GM18519 (cell line): ENCODE results near the gene AOC1.
"Not testable (repeated sequence)": the region's sequence is repeated elsewhere in the genome, so short reads cannot be mapped to it uniquely, and the experiment has no call there.

Source experiments
- ATAC-seq: cut with Tn5 transposase; IDR thresholded peaks from one replicate; pipeline ENCODE4 v1.9.1; 2021; ENCODE audit warnings: mild to moderate bottlenecking, moderate library complexity; ENCODE audit not compliant: unreplicated experiment, low FRiP score

The AOC1 gene

DNA sequence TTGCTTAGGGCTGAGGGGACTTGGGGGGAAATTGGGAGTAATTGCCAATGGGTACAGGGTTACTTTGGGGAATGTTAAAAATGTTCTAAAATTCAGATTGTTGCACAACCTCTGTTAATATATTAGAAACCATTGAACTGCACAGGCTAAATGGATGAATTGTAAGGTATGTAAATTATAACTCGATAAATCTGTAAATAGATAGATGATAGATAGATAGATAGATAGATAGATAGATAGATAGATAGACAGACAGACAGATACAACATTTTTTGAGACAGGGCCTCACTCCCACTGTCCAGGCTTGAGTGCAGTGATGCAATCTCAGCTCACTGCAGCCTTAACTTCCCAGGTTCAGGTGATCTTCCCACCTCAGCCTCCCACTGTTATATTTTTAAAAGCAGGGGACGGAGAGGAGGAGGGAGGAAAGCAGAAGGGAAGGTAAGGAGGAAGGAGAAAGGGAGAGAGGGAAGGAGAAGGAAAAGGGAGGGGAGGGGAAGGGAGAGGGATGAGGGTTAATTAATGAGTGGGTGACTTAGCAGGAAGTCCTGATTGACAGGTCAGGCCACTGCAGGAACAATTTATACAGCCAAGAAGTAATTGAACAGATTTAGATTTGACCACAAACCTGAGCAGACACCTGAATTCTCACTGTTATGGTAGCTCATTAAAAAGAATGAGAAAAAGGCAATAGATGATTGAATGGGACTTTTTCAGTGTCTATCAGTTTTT, 38.7 kb downstream of the AOC1 start:
- ATAC-seq: no peak

DNA sequence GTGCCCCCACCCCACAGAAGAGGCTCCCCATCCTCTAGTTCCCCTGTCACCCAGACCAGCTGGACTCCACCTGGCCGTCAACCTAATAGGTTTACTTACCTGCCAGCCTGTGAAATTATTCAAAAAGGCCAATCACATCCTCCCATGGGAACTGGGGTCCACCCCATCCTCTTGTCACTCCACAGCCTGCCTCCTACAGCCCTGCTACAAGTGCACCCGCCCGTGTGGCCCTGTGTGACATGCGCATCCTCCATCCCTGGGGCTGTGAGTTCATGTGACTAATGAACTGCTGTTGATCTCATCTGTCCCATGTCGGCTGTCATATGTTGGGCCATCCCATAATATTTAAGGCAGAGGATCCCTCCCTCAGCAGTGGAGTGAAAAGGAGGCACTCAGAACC, 39.4 kb downstream of the AOC1 start:
- no peak for ATAC-seq

DNA sequence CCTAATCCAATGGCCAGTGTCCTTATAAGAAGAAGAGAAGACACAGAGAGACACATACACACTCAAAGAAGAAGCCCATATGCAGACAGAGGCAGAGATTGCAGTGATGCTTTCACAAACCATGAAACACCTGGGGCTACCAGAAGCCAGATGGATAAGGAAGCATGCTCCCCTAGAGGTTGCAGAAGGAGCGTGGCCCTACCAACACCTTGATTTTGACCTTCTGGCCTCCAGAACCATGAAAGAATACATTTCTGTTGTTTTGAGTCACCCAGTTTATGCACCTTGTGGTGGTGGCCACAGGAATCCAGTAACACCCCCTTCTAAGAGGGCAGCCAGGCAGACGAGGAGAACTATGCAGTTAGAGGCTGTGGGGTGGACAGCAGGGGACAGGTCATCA, 43.5 kb downstream of the AOC1 start:
- no peak for ATAC-seq

- ATAC-seq: no peak
Measured at GRCh38 chr7:150896562-150897209, 44.4 kb downstream of the AOC1 start.

DNA sequence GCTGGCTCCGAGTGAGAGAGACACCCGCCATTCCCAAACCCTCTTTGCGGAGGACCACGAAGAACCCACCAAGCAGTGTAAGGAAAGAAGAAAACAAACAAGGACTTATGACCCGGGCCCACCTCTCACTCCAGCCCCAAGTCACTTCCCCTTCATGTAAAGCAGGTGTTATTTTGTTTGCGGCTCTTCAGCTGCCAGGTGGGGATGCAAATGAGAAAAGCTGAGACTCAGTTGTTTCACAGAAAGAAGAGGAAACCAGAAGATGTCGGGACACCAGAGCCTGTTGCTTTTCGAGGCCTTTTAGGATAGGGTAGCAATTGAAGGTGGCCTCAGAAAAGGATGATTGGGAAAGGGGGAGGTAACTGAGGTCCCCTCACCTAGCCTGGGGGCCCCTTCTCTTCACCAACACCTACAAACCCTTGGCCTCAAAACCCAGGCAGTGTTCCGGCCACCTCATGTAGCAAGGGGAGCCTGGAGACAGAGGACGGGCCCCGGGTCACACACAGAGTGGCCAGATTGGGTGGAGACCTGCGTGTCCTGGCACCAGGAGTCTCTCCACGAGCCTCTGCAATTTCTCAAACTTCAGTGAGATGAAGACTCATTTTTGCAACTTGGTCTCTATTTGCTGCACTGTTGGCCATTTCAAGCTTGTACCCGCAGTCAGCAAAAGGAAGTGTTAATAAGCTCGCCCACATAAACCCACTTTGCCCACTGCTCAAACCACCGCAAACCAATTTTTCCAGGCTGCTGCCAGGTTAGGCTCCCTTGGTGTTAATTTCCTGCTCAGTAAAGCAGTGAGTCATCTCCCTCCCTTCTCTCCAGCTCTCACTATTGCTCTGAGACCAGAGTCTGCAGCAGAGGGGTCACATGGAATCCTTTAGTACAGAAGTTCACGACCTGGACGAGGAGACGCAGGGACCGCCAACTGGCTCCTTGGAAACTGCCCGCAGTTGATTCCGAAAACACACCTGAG, 45.5 kb downstream of the AOC1 start:
- ATAC-seq: no peak

- no peak for ATAC-seq
Measured at GRCh38 chr7:150898475-150899011, 46.2 kb downstream of the AOC1 start.

DNA sequence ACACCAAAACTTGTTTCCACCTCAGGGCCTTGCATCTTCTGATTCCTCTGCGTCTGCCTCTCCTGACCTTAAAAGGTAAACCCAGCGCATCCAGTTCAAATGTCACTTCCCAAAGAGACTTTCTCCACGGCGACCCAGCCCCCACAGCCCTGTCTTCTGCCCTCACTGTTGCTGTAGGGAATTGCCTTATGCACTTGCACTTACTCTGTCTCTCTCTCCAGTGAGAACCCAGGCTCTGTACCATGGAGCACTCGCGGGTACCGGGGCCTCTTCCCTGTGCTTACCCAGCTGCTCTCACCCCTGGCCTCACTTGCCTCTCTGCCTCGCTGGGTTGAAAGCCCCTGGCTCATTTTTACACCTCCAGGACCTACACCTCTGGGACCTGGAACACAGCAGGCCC, 48.4 kb downstream of the AOC1 start:
- ATAC-seq: no peak

DNA sequence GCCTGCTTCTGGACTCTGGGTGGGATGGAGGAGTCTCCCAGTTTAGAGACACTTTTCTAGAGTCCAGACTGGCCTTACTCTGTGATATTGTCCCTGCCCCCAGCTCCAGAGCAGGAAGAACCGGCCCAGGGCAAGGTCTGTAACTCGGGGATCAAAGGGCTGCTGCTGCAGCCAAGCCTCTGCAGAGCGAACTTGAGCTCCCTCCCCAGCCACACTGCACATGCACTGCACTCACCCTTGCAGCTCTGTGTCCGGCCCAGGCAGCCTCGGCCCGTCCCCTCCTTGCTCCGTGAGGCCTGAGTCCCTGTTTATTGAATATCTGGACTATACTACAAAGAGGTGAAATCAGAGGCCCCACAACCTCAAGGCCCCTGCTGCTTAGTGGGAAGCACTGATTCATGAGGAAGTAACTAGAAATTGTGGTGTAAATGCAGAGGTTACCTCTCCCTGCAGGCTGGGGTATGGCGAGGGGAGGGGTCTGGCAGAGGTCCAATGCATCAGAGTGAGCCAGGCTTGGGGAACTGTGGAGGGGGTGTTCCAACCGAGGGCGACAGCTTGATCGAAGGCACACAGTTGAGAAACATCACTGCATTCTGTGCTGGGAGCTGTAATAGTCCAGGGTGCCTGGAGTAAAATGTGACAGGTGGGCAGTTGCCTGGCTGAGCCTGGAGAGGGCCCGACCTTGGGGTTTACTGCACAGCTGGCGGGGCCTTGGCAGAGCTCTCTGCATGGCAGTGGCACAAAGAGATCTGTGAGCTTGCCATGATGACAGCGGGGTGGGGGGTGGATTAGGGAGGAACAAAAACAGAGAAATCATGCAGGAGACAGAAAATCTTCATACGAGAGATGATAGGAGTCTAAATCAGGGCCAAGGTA, 49.1 kb downstream of the AOC1 start:
- ATAC-seq: no peak

GRCh38 chr7:150902078-150903033, 50.0 kb downstream of the AOC1 start:
- ATAC-seq: no peak

- ATAC-seq: no peak
Measured at GRCh38 chr7:150903606-150904005, 51.3 kb downstream of the AOC1 start.

DNA sequence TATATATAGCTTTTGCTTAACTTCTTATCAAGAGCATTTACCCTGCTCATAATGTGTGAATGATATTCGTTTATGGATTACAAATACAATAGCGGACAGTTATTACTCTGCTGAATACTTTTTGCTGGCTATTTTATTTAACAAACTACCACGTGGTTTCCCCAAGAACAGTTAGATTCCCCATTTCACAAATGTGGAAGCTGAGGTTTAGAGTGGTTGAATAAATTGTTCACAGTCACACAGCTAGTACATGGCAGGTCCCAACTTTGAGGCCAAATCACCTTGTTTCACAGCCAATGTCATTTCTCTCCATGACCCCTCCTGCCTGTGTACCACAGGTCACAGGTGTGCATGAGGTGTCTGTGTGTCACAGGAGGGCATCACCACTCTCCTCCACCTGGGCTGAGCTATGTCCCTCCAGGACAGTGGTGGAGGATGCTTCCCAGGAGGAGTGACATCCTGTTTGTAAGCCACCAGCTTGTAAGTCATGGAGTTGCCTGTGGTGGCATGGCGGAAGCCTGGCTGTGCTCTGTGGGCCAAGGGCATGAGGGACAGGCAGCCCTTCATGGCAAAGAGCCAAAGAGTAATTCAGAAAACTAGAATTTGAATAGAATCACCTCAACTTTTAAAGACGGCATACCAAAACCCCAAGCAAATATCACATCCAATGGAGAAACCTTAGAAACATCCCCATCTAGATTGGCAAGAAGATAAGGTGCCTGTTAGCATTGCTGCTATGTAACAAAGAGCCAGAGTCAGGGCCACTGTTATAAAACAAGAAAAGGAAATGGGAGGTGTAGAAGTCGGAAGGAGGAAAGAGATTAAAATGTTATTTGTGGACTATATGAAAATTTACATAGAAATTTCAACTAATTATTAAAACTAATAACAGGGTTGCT, 51.9 kb downstream of the AOC1 start:
- ATAC-seq: no peak

GRCh38 chr7:150908173-150908572, 55.9 kb downstream of the AOC1 start:
- no peak for ATAC-seq

- no peak for ATAC-seq
Measured at GRCh38 chr7:150909200-150909995, 57.1 kb downstream of the AOC1 start.

DNA sequence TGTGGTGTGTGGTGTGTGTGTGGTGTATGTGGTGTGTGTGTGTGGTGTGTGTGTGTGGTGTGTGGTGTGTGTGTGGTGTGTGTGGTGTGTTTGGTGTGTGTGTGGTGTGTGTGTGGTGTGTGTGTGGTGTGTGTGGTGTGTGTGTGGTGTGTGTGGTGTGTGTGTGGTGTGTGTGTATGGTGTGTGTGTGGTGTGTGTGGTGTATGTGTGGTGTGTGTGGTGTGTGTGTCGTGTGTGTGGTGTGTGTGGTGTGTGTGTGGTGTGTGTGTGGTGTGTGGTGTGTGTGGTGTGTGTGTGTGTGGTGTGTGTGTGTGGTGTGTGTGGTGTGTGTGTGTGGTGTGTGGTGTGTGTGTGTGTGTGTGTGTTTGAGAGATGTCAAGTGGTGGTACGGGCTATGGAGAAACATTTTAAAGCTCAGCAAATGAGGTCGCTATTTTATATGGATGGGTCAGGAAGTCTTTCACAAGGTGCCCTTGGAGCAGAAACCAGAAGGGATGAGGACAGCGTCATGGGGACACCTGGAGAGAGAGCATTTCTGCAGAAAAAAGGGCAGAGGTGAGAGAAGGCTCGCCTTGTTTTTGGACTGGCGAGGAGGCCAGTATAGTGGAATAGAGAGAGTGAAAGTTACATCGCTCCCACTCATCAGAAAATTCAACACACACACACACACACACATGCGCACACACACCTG, 58.1 kb downstream of the AOC1 start:
- not testable (repeated sequence) for ATAC-seq

- no peak for ATAC-seq
Measured at GRCh38 chr7:150910996-150911422, 58.7 kb downstream of the AOC1 start.
